PC-3 (cell line): ENCODE results near the gene RNF113B. TPM values are rescaled to one million over a fixed set of nuclear protein-coding genes. Genes with fewer than 3 reads are reported as not detected.

Experiments
- ATAC-seq: fragments of 200-7000 bp; cut with Tn5 transposase; 2 replicates; pipeline ENCODE4 v1.9.1; 2020; ENCODE audit warnings: mild to moderate bottlenecking, moderate library complexity
- BruUV-seq: library from RNA; stranded (reverse); fragments of 400-500 nt; replicated peaks from 2 replicates; lab custom pipeline; 2021; lab: Mats Ljungman, UMichigan
- CTCF ChIA-PET: fragments of 300-600 bp; sonication (Branson Sonifier 250); formaldehyde crosslinking; loops from one replicate; lab custom pipeline; 2022; ENCODE audit warnings: antibody characterized with exemption; lab: Charles Lee
- POLR2A ChIA-PET: fragments of 300-600 bp; sonication (Branson Sonifier 250); formaldehyde crosslinking; loops from one replicate; lab custom pipeline; 2022; ENCODE audit warnings: antibody characterized with exemption; ENCODE audit not compliant: unreplicated experiment; lab: Charles Lee
- DNase-seq: peaks from one replicate; pipeline ENCODE4 v3.0.0-alpha.2; 2015
- H2AFZ ChIP-seq: fragments of 300-600 bp; sonication (generic); 2 replicates; pipeline ENCODE4 v1.6.0; 2016; ENCODE audit warnings: antibody characterized with exemption, low read length
- H3F3A ChIP-seq: fragments of 300-600 bp; sonication (generic); one replicate; pipeline ENCODE4 v1.6.0; 2017; ENCODE audit warnings: antibody characterized with exemption, low read length, control low read depth, mild to moderate bottlenecking; ENCODE audit not compliant: unreplicated experiment
- H3K27ac ChIP-seq: fragments of 300-600 bp; sonication (generic); 2 replicates; pipeline ENCODE4 v1.5.1; 2016; ENCODE audit warnings: mild to moderate bottlenecking, low read length
- H3K27me3 ChIP-seq: fragments of 300-600 bp; sonication (generic); 2 replicates; pipeline ENCODE4 v1.6.1; 2016; ENCODE audit warnings: low read length, mixed read lengths
- H3K36me3 ChIP-seq: fragments of 300-600 bp; sonication (generic); 2 replicates; pipeline ENCODE4 v1.6.1; 2016; ENCODE audit warnings: low read depth, mixed run types, low read length, mixed read lengths
- H3K4me1 ChIP-seq: fragments of 300-600 bp; sonication (generic); 2 replicates; pipeline ENCODE4 v1.5.1; 2016; ENCODE audit warnings: low read length; ENCODE audit not compliant: insufficient read depth
- H3K4me2 ChIP-seq: fragments of 300-600 bp; sonication (generic); 2 replicates; pipeline ENCODE4 v1.6.0; 2016; ENCODE audit warnings: low read length
- H3K4me3 ChIP-seq: fragments of 300-600 bp; sonication (generic); 2 replicates; pipeline ENCODE4 v1.5.1; 2016; ENCODE audit warnings: mild to moderate bottlenecking, low read length, mixed read lengths
- H3K79me2 ChIP-seq: fragments of 300-600 bp; sonication (generic); 2 replicates; pipeline ENCODE4 v1.6.1; 2017; ENCODE audit warnings: low read length, mixed read lengths
- H3K9ac ChIP-seq: fragments of 300-600 bp; sonication (generic); 2 replicates; pipeline ENCODE4 v1.6.0; 2016; ENCODE audit warnings: mild to moderate bottlenecking, low read length
- H3K9me2 ChIP-seq: fragments of 300-600 bp; sonication (generic); replicated peaks from 2 replicates; pipeline ENCODE4 v1.6.1; 2016; ENCODE audit warnings: mixed run types, low read length, mixed read lengths
- H3K9me3 ChIP-seq: fragments of 300-600 bp; sonication (generic); 2 replicates; pipeline ENCODE4 v1.6.1; 2016; ENCODE audit warnings: low read length, mixed read lengths
- H4K20me1 ChIP-seq: fragments of 300-600 bp; sonication (generic); 2 replicates; pipeline ENCODE4 v1.6.1; 2016; ENCODE audit warnings: low read length, mixed read lengths
- EZH2 ChIP-seq: fragments of 300-600 bp; sonication (generic); IDR thresholded peaks from one replicate; pipeline ENCODE4 v1.6.1; 2017; ENCODE audit warnings: antibody characterized with exemption, mild to moderate bottlenecking, low read length; ENCODE audit not compliant: unreplicated experiment
- EZH2phosphoT487 ChIP-seq: fragments of 300-600 bp; sonication (generic); IDR thresholded peaks from 2 replicates; pipeline ENCODE4 v1.6.1; 2018; ENCODE audit warnings: mild to moderate bottlenecking, antibody characterized with exemption, low read length, borderline replicate concordance
- intact Hi-C: fragments of 100-400 bp; cut with micrococcal nuclease; formaldehyde crosslinking; loops from 2 replicates; pipeline ENCODE4 v1.9.0; 2023
- total RNA-seq: library from RNA; depleted of rRNA; stranded (reverse); fragments of >200 nt; gene quantifications from 2 replicates; pipeline ENCODE4 v1.2.3, GENCODE V29; 2014
- TF ChIP-seq, protein P1 (sequence below): fragments of 300-600 bp; sonication (generic); conservative IDR thresholded peaks from 2 replicates; pipeline ENCODE4 v1.5.1; 2017; ENCODE audit warnings: antibody characterized with exemption, low read depth, mild to moderate bottlenecking, low read length

The RNF113B gene
- total RNA-seq, 1 experiment from 2014 or later, result not detected

- Histone ChIP-seq H3K4me3 (no peak overlapping the region), H3K4me1 (peaks cover 14% of the 10 kb centered on the region), H4K20me1 (no peaks in the 10 kb centered on the region), H3K9ac (no peak overlapping the region), H3K36me3 (no peaks in the 10 kb centered on the region), H3K4me2 (no peak overlapping the region), H2AFZ (no peak overlapping the region), H3K9me3 (no peaks in the 10 kb centered on the region), H3F3A (no peaks in the 10 kb centered on the region), H3K27ac (no peak overlapping the region), H3K79me2 (no peaks in the 10 kb centered on the region; the same call in 1 of the 2 replicates), H3K9me2 (no peaks in the 10 kb centered on the region), H3K27me3 (no peaks in the 10 kb centered on the region)
- no peak for ATAC-seq
- ChIA-PET CTCF (no interaction called here), POLR2A (no interaction called here)
- intact Hi-C loops, result no loop called here
- TF ChIP-seq, protein P1, sequence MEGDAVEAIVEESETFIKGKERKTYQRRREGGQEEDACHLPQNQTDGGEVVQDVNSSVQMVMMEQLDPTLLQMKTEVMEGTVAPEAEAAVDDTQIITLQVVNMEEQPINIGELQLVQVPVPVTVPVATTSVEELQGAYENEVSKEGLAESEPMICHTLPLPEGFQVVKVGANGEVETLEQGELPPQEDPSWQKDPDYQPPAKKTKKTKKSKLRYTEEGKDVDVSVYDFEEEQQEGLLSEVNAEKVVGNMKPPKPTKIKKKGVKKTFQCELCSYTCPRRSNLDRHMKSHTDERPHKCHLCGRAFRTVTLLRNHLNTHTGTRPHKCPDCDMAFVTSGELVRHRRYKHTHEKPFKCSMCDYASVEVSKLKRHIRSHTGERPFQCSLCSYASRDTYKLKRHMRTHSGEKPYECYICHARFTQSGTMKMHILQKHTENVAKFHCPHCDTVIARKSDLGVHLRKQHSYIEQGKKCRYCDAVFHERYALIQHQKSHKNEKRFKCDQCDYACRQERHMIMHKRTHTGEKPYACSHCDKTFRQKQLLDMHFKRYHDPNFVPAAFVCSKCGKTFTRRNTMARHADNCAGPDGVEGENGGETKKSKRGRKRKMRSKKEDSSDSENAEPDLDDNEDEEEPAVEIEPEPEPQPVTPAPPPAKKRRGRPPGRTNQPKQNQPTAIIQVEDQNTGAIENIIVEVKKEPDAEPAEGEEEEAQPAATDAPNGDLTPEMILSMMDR, result no peak
- TF ChIP-seq EZH2phosphoT487, result no peak
- no peak for TF ChIP-seq EZH2
- no TSS peak for BruUV-seq
- DNase-seq, result no peak
Measured at GRCh38 chr13:98221234-98221633, 44.2 kb upstream of the RNF113B start.

DNA sequence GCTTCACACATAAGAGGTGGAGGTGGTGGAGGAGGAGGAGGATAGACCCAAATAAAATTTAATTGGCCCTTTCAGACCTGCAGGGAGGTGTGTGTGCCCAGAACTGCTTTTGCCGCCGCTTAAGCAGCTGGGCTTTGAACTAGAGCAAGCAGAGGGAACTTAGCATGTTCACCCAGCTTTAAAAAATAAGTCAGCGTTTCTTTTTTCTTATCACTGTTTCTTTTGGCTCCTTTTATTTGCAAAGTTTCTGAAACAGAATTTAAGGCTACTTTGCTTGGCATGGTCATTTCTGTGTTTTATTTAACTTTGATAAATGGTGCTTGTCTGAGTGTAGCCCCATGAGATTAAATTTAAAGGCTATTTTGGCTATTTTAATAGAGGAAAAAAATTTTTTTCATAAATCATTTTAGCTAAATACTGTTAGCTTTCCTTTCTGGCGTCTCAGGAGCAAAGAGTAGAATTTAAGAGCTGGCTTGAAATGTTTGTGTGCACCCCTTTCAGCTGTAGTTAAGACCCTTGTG is 43.3 kb upstream of the RNF113B start:
- POLR2A ChIA-PET, result no interaction called here
- Histone ChIP-seq H3K27me3 (no peaks in the 10 kb centered on the region), H3K4me2 (no peak overlapping the region), H2AFZ (no peak overlapping the region), H3K9ac (no peak overlapping the region), H4K20me1 (no peaks in the 10 kb centered on the region), H3K9me2 (no peaks in the 10 kb centered on the region), H3K9me3 (no peaks in the 10 kb centered on the region), H3K4me1 (peaks cover 23% of the 10 kb centered on the region), H3K36me3 (no peaks in the 10 kb centered on the region), H3K79me2 (no peaks in the 10 kb centered on the region; the same call in 1 of the 2 replicates), H3K27ac (no peak overlapping the region), H3K4me3 (no peak overlapping the region), H3F3A (peaks cover 7% of the 10 kb centered on the region)
- BruUV-seq, result no TSS peak
- no peak for TF ChIP-seq EZH2phosphoT487
- no peak for TF ChIP-seq EZH2
- TF ChIP-seq, protein P1, result no peak
- DNase-seq, result no peak
- no peak for ATAC-seq
- CTCF ChIA-PET, result no interaction called here
- intact Hi-C loops, result no loop called here

GRCh38 chr13:98219685-98220084 is 42.6 kb upstream of the RNF113B start:
- Histone ChIP-seq H4K20me1 (no peaks in the 10 kb centered on the region), H3F3A (peaks cover 12% of the 10 kb centered on the region), H3K9me2 (no peaks in the 10 kb centered on the region), H3K27ac (no peak overlapping the region), H3K4me3 (no peak overlapping the region), H3K9ac (no peak overlapping the region), H3K27me3 (no peaks in the 10 kb centered on the region), H3K4me2 (no peak overlapping the region), H2AFZ (no peak overlapping the region), H3K79me2 (no peaks in the 10 kb centered on the region; the same call in 1 of the 2 replicates), H3K4me1 (peaks cover 29% of the 10 kb centered on the region), H3K9me3 (no peaks in the 10 kb centered on the region), H3K36me3 (no peaks in the 10 kb centered on the region)
- TF ChIP-seq, protein P1, result no peak
- TF ChIP-seq EZH2, result no peak
- TF ChIP-seq EZH2phosphoT487, result no peak
- CTCF ChIA-PET, result no interaction called here
- intact Hi-C loops, result no loop called here
- POLR2A ChIA-PET, result no interaction called here
- BruUV-seq, result no TSS peak
- no peak for ATAC-seq
- DNase-seq, result no peak
